Progenitor cell of endocrine pancreas (in vitro differentiated cells): ENCODE results near the gene NDC1. TPM values are rescaled to one million over a fixed set of nuclear protein-coding genes. Genes with fewer than 3 reads are reported as not detected.
A peak's percentile ranks its signal among the peaks of the same experiment; 100 is the strongest.
"Not testable (repeated sequence)": the region's sequence is repeated elsewhere in the genome, so short reads cannot be mapped to it uniquely, and the experiment has no call there.

Experiments used
- DNase-seq: peaks from one replicate; pipeline ENCODE4 v3.0.0; 2021; ENCODE audit warnings: low spot score; ENCODE audit not compliant: unreplicated experiment
- H3K27ac Mint-ChIP-seq: 2 replicates; pipeline ENCODE4 v1.8.0; 2021; ENCODE audit warnings: mild to moderate bottlenecking, moderate library complexity, mixed read lengths
- H3K27me3 Mint-ChIP-seq: 2 replicates; pipeline ENCODE4 v1.8.0; 2021; ENCODE audit warnings: mixed read lengths
- H3K36me3 Mint-ChIP-seq: 2 replicates; pipeline ENCODE4 v1.8.0; 2022; ENCODE audit warnings: mixed read lengths; ENCODE audit not compliant: insufficient read depth
- H3K4me1 Mint-ChIP-seq: 2 replicates; pipeline ENCODE4 v1.8.0; 2021; ENCODE audit warnings: low read depth, mixed read lengths
- H3K4me3 Mint-ChIP-seq: 2 replicates; pipeline ENCODE4 v1.8.0; 2021; ENCODE audit warnings: low read depth, mild to moderate bottlenecking, moderate library complexity, mixed read lengths
- H3K9me3 Mint-ChIP-seq: 2 replicates; pipeline ENCODE4 v1.8.0; 2021; ENCODE audit warnings: low read depth, mixed read lengths
- CTCF ChIP-seq: fragments of 200-600 bp; sonication (generic); IDR thresholded peaks from one replicate; pipeline ENCODE4 v1.5.0; 2021; ENCODE audit warnings: antibody characterized with exemption, mild to moderate bottlenecking; ENCODE audit not compliant: unreplicated experiment
- long read RNA-seq: library from polyadenylated mRNA; unstranded; transcript quantifications from one replicate; pipeline ENCODE4 v2.0.0, GENCODE V29; 2020
- total RNA-seq: library from RNA; stranded (reverse); gene quantifications from 2 replicates; pipeline ENCODE4 v1.2.1, GENCODE V29; 2021

Gene NDC1
- 25.2 and 25.5 TPM in 2 replicates for total RNA-seq
- long read RNA-seq, full-length matches to known transcripts: 21 of 50 reads
- long read RNA-seq, partial matches to known transcripts: 15 of 50 reads
- long read RNA-seq, other reads (novel, unspliced or antisense): 14 of 50 reads

- H3K36me3 Mint-ChIP-seq: peaks cover 3% of the 10 kb centered on the region
- H3K9me3 Mint-ChIP-seq: peaks cover 6% of the 10 kb centered on the region
- peak; percentile 30 for TF ChIP-seq CTCF
- peak within 1 kb of the TSS; percentile 100 for H3K27ac Mint-ChIP-seq
- no peaks in the 10 kb centered on the region for H3K27me3 Mint-ChIP-seq
- peak within 1 kb of the TSS; percentile 99 for H3K4me3 Mint-ChIP-seq
- peaks cover 8% of the 10 kb centered on the region for H3K4me1 Mint-ChIP-seq
- DNase-seq: peak; percentile 84
These were observed at the start of gene NDC1 for GRCh38 chr1:53837924-53838653. Gene NDC1 (minus strand): TSS chr1:53838296. CDS start chr1:53838261, 35 bp downstream.

- H3K4me3 Mint-ChIP-seq, H3K9me3 Mint-ChIP-seq, H3K4me1 Mint-ChIP-seq, H3K27ac Mint-ChIP-seq, DNase-seq, H3K27me3 Mint-ChIP-seq: not testable (repeated sequence)
- peaks cover 33% of the 10 kb centered on the region for H3K36me3 Mint-ChIP-seq
These were observed 45.5 kb upstream of the NDC1 start for GRCh38 chr1:53883600-53883999.

GRCh38 chr1:53881853-53882252, 43.8 kb upstream of the NDC1 start:
- H3K36me3 Mint-ChIP-seq: peaks cover 36% of the 10 kb centered on the region
- H3K4me1 Mint-ChIP-seq, H3K27ac Mint-ChIP-seq, H3K27me3 Mint-ChIP-seq, H3K9me3 Mint-ChIP-seq, DNase-seq, H3K4me3 Mint-ChIP-seq: not testable (repeated sequence)

GRCh38 chr1:53878492-53879105, 40.5 kb upstream of the NDC1 start:
- Mint-ChIP-seq H3K27ac (no peak overlapping the region), H3K4me1 (no peaks in the 10 kb centered on the region), H3K36me3 (peaks cover 39% of the 10 kb centered on the region), H3K27me3 (no peaks in the 10 kb centered on the region), H3K9me3 (peaks cover 3% of the 10 kb centered on the region), H3K4me3 (no peak overlapping the region)
- peak; percentile 72 for TF ChIP-seq CTCF
- no peak for DNase-seq

- H3K4me1 Mint-ChIP-seq, H3K9me3 Mint-ChIP-seq, H3K27me3 Mint-ChIP-seq, H3K4me3 Mint-ChIP-seq, H3K27ac Mint-ChIP-seq, DNase-seq: not testable (repeated sequence)
- H3K36me3 Mint-ChIP-seq: peaks cover 16% of the 10 kb centered on the region
These were observed 37.1 kb upstream of the NDC1 start for GRCh38 chr1:53875150-53875549.

GRCh38 chr1:53871773-53872484, 33.8 kb upstream of the NDC1 start:
- no peaks in the 10 kb centered on the region for H3K9me3 Mint-ChIP-seq
- peaks cover 16% of the 10 kb centered on the region for H3K36me3 Mint-ChIP-seq
- H3K27me3 Mint-ChIP-seq: no peaks in the 10 kb centered on the region
- no peak overlapping the region for H3K4me3 Mint-ChIP-seq
- DNase-seq: no peak
- no peak overlapping the region for H3K27ac Mint-ChIP-seq
- TF ChIP-seq CTCF: no peak
- no peaks in the 10 kb centered on the region for H3K4me1 Mint-ChIP-seq
